ENCODE measurements around the gene RAB11FIP4.
"Not testable (repeated sequence)": the region's sequence is repeated elsewhere in the genome, so short reads cannot be mapped to it uniquely, and the experiment has no call there.

The RAB11FIP4 gene

DNA sequence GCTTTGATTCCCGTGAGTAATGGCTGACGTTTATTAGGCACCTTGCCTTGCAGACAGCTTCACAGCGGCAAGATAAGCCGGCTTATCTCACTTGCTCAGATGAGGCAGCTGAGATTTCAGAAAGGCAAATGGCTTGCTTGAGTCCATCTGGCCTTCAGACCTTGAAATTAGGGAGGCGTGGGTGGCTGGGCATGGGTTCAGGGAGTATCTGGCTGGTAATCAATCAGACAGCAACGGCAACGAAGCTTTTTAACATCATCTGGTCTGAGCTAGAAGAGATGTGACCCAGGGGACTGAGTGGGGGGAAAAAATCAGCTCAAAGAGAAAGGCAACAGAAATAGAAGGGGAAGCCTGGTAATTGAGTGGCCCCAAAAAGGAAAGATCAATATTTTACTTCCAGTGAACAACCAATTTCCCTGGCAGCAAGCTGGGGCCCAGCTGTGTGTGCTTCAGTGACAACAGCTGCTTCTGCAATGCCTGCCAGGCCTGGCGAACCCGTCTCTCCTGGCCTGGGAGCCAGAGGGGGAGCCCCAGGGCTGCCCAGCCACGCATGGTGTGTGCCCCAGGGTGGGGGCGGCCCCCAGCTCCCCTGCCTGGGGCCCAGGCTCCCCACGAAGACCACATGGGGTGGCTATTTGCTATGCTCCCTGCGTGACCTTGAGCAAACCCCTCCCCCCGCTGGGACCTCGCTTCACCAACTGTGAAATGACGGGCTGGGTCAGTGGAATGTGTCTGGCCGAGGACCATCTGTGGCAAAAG, 34.0 kb downstream of the RAB11FIP4 start:
- peak in 9 of 10 donors; percentile 42 to 93 (median 60) for DNase-seq
- intact Hi-C loops (cut with DNase I): no loop called here

DNA sequence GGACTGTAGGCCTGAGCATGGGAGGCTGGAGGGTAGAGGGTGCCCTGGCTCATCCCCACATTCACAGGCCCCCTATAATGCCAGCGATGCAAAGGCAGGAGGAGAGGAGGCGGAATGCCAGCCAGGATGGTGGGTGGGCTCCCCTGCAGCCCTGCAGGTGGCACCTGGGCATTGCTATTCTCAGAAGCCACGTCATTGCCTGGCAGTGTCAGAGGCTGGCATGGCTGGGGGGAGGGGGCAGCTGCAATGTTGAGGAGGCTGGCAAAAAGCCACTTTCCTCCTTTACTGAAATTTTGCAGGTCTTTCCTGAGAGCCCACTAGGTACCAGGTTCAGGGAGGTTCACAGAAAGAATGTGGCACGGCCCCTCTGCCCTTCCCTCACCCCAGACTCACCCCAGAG, 36.2 kb downstream of the RAB11FIP4 start:
- DNase-seq: peak in 2 of 10 donors; percentile 77 to 84
- intact Hi-C loops (cut with DNase I): no loop called here

DNA sequence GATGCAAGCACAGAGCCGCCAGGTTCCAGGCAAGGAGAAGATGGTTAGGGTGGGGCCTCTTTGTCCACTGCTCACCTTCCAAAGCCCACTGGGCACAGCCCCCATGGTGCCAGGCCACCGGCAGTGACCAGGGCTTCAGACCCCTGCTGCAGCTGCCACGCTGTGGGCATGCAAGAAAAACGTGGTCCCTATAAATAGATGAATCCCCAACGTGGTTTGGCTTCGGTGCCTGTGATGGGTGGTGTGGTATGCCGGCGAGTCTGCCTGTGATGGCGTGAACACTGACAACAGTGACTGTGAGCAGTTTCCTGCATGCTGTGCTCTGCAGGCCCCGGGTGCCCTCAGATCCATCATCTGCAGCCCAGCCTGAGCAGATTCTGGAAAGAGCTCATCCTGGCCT, 36.6 kb downstream of the RAB11FIP4 start:
- intact Hi-C loops (cut with DNase I): no loop called here
- DNase-seq: peak in 4 of 10 donors; percentile 55 to 90 (median 84)

- DNase-seq: no peak
- intact Hi-C loops (cut with DNase I): no loop called here
Measured at GRCh38 chr17:31428512-31428911, 37.0 kb downstream of the RAB11FIP4 start.

DNA sequence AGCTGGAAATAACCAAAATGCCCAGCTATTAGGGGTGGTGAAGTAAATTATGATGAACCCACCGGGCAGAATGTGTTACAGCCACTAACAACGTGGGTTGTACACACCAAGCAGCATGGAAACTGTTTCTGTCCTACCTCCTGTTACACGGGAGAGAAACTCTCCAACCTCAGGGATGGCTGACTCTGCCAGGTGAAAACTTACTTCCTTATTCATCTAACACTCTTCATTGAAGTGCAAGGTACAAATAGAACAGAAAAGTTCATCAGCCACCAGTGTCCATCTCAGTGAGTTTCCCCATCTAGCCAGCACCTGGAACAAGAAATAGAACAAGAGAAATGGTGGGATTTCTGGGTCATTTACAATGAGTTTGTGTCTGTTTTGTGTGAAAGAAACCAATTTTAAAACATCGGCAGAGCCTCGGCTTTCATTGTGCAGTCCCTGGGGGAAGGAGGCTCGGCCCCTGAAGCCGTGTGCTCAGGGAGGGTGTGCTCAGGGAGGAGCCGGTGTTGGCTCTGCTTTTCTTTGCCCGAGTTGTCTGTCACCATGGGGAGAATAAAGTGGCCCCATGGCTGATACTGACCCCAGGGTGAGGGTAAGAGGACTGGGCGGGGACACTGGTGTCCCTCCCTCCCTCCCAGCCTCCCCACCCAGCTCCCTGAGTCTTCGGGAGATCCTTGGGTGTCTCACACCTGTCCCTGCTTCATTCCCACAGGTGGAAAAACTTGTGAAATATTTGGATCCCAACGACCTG, 39.8 kb downstream of the RAB11FIP4 start:
- intact Hi-C loops (cut with DNase I): no loop called here
- DNase-seq: peak in 2 of 10 donors; percentile 4 to 24

DNA sequence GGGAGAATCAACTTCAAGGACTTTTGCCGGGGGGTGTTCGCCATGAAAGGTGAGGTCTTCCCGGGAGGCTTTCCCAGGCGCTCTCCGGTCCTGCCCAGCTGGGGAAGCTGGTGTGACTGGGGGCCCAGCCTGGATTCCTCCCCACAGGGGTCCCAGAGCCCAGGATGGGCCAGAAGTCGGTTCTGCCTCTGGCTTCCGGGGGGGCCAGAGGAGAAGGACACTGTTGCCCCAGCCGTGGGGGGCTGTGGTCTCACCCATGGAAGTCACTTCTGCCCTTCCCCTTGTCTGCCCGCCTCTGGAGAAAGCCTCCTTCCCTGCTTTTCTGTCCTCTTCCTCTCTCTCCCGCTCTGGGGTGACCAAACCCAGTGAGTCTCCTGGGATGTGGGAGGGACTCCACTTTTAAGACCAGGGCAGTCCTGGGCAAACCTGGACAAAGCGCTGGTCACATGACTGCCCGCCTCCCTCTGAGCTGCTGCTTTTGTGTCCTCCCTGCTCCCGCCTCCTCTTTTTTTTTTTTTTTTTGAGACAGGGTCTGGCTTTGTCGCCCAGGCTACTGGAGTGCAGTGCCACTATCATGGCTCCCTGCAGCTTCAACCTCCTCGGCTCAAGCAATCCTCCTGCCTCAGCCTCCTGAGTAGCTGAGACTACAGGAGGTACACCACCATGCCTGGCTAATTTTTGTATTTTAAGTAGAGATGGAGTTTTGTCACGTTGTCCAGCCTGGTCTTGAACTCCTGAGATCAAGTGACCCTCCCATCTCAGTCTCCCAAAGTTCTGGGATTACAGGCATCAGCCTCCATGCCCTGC, 40.6 kb downstream of the RAB11FIP4 start:
- intact Hi-C loops (cut with DNase I): no loop called here
- DNase-seq: peak in 2 of 10 donors; percentile 52 to 72

- intact Hi-C loops (cut with DNase I): no loop called here
- DNase-seq: peak in 2 of 10 donors; percentile 64 to 77
Measured at GRCh38 chr17:31433091-31433790, 41.8 kb downstream of the RAB11FIP4 start.

- intact Hi-C loops (cut with DNase I): no loop called here
- DNase-seq: peak in 2 of 10 donors; percentile 59 to 72
Measured at GRCh38 chr17:31433811-31434726, 42.6 kb downstream of the RAB11FIP4 start.

GRCh38 chr17:31434727-31435050, 43.2 kb downstream of the RAB11FIP4 start:
- intact Hi-C loops (cut with DNase I): loop anchor here (5.0 kb wide), 1 partner anchor 408 kb away; no protein-coding TSS in a partner anchor
- peak in 1 of 10 donors; percentile 56 for DNase-seq

DNA sequence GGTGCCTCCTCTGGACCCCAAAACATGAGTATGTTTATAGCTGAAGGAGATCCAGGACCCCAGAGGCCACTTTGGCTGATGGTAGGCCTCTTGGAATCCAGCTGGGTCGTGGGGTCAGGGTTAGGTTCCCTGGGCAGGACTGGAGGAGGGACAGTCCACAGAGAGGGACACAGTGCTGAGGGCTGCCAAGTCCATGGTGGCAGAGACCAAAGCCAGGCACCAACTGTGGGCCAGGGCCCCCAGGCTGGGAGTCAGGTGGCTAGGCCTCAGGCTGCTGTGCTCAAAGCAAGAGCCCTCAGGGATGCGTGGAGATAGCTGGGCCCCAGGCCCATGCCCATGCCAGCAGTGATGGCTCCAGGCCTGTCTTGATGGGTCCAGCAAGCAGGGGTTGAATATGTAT, 44.1 kb downstream of the RAB11FIP4 start:
- DNase-seq: peak in 2 of 10 donors; percentile 56 to 72
- intact Hi-C loops (cut with DNase I): loop anchor here (5.0 kb wide), 1 partner anchor 407 kb away; no protein-coding TSS in a partner anchor

DNA sequence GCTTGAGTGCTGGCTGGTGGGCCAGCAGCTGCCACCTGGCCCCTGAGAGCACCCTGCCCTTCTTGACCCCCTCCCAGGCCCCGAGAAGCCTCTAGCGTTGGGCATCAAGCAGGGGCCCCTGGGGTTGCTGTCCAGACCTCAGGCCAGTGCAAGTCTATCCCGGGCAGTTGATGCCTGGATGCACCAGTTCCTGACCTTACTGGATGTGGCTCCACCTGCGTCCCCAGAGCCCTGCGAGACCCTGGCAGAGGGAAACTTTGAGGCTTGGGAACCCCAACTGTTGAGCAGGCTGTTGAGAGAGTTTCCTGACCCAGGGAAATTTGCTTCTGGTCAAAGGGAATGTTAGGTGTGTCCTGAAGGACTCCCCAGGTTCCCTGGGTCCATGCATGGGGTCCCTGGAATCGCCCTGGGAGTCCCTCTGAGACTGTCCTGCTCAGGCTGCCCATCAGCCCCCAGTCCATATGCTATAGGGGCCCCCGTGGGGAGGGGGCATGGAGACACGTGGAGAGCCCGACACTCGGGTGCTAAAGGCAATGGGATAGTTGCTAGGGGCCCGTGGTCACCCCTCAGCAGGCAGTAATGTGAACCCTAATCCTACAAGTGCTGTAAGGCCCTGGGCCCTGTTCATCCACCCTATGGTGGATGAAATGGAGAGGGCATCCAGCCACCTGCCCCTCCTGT, 46.4 kb downstream of the RAB11FIP4 start:
- intact Hi-C loops (cut with DNase I): loop anchor here (1.0 to 5.0 kb wide), 2 partner anchors 87 to 404 kb away; no protein-coding TSS in a partner anchor
- DNase-seq: peak in 2 of 10 donors; percentile 50 to 62

DNA sequence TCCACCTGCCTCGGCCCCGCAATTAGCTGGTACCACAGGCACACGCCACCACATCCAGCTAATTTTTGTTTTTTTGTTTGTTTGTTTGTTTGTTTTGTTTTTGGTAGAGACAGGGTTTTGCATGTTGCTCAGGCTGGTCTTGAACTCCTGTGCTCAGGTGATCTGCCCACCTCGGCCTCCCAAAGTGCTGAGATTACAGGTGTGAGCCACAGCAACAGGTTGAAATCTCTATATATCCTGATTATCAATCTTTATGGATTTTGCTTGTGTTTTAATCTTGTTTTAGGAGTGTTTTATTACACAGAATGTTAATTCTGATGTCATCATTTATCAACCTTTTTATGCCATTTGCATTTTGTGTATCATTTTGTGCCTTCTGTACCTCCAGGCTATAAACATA, 48.2 kb downstream of the RAB11FIP4 start:
- intact Hi-C loops (cut with DNase I): loop anchor here (5.0 kb wide), 1 partner anchor 403 kb away; no protein-coding TSS in a partner anchor
- DNase-seq: peak in 1 of 10 donors; percentile 13

DNA sequence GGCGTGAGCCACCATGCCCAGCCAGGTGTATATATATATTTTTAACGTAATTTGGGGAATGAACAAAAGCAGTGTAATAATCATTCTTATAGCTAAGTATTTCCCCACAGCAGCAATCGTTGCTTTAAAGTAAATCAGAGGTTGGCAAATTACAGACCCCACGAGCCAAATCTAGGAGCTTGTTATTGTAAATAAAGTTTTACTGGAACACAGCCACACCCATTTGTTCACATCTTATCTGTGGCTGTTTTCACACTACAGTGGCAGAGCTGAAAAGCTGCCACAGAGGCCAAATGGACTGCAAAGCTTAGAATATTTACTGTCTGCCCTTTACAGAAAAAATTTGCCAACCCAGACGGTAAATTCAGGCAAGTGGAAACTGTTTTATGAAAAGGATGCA, 50.8 kb downstream of the RAB11FIP4 start:
- no peak for DNase-seq
- intact Hi-C loops (cut with DNase I): no loop called here

DNA sequence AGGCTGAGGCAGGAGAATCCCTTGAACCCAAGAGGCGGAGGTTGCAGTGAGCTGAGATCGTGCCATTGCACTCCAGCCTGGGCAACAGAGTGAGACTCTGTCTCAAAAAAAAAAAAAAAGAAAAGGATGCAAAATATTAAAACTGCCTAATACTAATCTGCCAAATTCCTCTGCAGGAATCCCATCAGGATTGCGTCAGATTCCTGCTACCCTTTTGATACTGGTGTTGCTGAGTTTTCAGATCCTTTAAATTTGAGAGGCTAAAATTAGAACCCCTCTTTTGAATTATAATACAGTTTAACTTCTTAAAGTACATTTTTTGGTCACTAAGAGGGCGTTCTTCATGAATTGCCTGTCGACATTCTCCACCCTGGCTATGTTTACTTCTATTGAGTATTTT, 51.4 kb downstream of the RAB11FIP4 start:
- intact Hi-C loops (cut with DNase I); DNase-seq: not testable (repeated sequence)

- peak in 2 of 10 donors; percentile 46 to 55 for DNase-seq
- intact Hi-C loops (cut with DNase I): no loop called here
Measured at GRCh38 chr17:31443386-31443785, 51.9 kb downstream of the RAB11FIP4 start.

GRCh38 chr17:31444026-31444425, 52.6 kb downstream of the RAB11FIP4 start:
- peak in 5 of 10 donors; percentile 47 to 87 (median 83) for DNase-seq
- intact Hi-C loops (cut with DNase I): no loop called here

- intact Hi-C loops (cut with DNase I): no loop called here
- DNase-seq: peak in 3 of 10 donors; percentile 46 to 54 (median 54)
Measured at GRCh38 chr17:31446195-31446967, 54.9 kb downstream of the RAB11FIP4 start.
